ENCODE measurements around the gene TKFC. TPM values are rescaled to one million over a fixed set of nuclear protein-coding genes. Genes with fewer than 3 reads are reported as not detected.

Gene TKFC
- total RNA-seq, 3 donors from 2014 or later: 15.2 to 34.4 (median 26.9) TPM

DNA sequence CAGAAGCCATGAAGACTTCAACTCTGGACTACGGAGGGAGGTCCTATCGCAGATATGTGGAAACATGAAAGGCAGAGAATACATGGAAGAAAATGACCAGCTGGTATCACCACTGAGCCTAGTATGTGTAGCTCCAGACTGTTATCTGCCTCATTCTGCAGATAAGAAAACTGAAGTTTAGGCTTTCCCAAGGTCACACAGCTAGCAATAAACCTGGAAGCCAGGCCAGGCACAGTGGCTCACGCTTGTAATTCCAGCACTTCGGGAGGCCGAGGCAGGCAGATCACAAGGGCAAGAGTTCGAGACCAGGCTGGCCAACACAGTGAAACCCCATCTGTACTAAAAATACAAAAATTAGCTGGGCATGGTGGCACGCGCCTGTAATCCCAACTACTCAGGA is 22.3 kb upstream of the TKFC start:
- no peak for TF ChIP-seq POLR2A (IDR thresholded peaks at IDR 0.05)
- DNase-seq (ENCODE audit: low spot score in 2 of 2): no peak
- intact Hi-C loops (cut with DNase I; ENCODE audit: low total_unique reads): no loop called here
- H3K4me1 ChIP-seq: no peaks in the 10 kb centered on the region
- H3K27ac ChIP-seq: no peak overlapping the region
- H3K9me3 ChIP-seq: no peaks in the 10 kb centered on the region
- no peaks in the 10 kb centered on the region for H3K27me3 ChIP-seq
- no peak overlapping the region for H3K4me3 ChIP-seq
- peaks cover 39% of the 10 kb centered on the region for H3K36me3 ChIP-seq

DNA sequence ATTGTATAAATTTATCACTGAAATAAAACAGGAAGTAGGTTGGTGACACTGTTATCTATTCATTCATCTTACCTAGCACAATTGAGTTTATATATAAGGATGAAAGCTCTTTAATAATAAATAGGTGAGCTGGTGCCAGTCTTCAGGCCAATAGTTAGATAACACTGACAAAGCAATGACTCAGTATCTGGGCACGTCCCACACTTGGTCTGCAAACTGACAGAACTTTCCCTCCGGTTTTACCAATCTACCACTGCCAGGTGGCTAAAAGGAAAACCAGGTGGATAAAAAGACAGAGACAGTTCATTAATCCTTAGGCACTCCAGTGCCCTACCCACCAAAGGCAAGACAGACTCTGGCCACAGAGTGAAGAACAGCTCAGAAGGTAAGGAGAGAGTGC is 17.8 kb upstream of the TKFC start:
- no peaks in the 10 kb centered on the region for H3K9me3 ChIP-seq
- no peaks in the 10 kb centered on the region for H3K27me3 ChIP-seq
- no peaks in the 10 kb centered on the region for H3K4me1 ChIP-seq
- H3K4me3 ChIP-seq: no peak overlapping the region
- no peak for DNase-seq (ENCODE audit: low spot score in 2 of 2)
- intact Hi-C loops (cut with DNase I; ENCODE audit: low total_unique reads): no loop called here
- H3K27ac ChIP-seq: no peak overlapping the region
- H3K36me3 ChIP-seq: peaks cover 31% of the 10 kb centered on the region
- TF ChIP-seq, protein P1, sequence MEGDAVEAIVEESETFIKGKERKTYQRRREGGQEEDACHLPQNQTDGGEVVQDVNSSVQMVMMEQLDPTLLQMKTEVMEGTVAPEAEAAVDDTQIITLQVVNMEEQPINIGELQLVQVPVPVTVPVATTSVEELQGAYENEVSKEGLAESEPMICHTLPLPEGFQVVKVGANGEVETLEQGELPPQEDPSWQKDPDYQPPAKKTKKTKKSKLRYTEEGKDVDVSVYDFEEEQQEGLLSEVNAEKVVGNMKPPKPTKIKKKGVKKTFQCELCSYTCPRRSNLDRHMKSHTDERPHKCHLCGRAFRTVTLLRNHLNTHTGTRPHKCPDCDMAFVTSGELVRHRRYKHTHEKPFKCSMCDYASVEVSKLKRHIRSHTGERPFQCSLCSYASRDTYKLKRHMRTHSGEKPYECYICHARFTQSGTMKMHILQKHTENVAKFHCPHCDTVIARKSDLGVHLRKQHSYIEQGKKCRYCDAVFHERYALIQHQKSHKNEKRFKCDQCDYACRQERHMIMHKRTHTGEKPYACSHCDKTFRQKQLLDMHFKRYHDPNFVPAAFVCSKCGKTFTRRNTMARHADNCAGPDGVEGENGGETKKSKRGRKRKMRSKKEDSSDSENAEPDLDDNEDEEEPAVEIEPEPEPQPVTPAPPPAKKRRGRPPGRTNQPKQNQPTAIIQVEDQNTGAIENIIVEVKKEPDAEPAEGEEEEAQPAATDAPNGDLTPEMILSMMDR (IDR thresholded peaks at IDR 0.05): no peak
- no peak for TF ChIP-seq POLR2AphosphoS5 (IDR thresholded peaks at IDR 0.05)
- no peak for TF ChIP-seq POLR2A (IDR thresholded peaks at IDR 0.05)

DNA sequence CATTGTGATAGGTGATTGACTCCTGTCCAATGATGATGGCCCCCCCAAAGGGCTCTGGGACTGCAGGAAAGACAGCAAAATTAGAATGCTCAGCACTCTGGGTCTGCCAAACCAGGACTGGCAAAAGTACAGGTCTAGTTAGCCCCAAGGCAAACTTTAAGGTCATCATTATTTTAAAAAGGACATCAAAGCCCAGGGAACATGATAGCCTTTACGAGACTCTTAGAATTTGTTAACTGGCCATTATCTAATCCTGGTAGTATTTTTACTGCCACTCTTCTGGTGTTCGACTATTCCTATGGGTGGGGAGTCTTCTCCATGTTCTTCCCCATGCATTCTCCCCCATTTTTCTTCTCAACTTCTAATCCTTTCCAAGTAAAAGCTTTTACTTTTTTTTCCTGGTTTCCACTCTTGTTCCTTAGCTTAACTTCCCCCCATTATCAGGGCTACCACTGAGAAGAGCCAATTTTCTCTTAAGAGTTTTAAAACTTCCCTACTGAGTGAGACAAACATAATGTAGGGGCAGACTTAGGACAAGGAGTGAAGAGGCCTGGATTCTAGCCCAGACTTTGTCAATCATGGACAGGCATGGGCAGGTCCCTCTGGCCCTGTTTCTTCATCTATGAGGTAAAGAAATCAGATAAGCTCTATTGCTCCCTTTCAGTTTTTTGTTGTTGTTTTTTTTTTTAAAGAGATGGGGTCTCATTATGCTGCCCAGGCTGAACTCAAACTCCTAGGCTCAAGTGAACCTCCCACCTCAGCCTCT is 7.2 kb upstream of the TKFC start:
- no peak for TF ChIP-seq POLR2AphosphoS5 (IDR thresholded peaks at IDR 0.05)
- no peak for TF ChIP-seq POLR2A (IDR thresholded peaks at IDR 0.05)
- TF ChIP-seq, protein P1 (IDR thresholded peaks at IDR 0.05): no peak
- Histone ChIP-seq H3K4me3 (no peak overlapping the region), H3K9me3 (no peaks in the 10 kb centered on the region), H3K27ac (no peak overlapping the region), H3K36me3 (peaks cover 21% of the 10 kb centered on the region), H3K27me3 (no peaks in the 10 kb centered on the region), H3K4me1 (peaks cover under 1 to 3% of the 10 kb centered on the region in 2 donors)
- no peak for DNase-seq (ENCODE audit: low spot score in 2 of 2)
- intact Hi-C loops (cut with DNase I; ENCODE audit: low total_unique reads): no loop called here

DNA sequence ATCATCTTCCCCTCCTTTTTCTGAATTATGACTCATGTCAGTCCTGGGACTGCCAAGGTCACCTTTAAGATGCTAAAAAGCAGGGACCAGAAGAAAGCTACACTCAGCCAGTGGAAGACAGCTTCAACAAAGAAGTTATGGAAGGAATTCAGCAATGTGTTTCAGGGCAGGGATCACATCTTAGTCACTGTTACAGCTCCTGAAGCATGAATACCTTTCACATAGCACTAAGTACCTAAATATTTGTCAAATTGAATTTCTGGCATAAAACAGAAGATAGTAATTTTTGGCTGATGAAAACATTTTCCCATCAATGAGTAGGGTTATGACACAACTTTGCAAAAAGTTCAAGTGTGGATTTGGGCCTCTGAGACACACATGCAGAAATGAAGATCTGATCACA is 5.4 kb upstream of the TKFC start:
- Histone ChIP-seq H3K4me3 (no peak overlapping the region), H3K36me3 (peaks cover 8% of the 10 kb centered on the region), H3K27ac (no peak overlapping the region), H3K27me3 (no peaks in the 10 kb centered on the region), H3K4me1 (peaks cover 7 to 13% of the 10 kb centered on the region in 2 donors), H3K9me3 (no peaks in the 10 kb centered on the region)
- intact Hi-C loops (cut with DNase I; ENCODE audit: low total_unique reads): no loop called here
- no peak for DNase-seq (ENCODE audit: low spot score in 2 of 2)
- TF ChIP-seq POLR2A (IDR thresholded peaks at IDR 0.05) (no peak), POLR2AphosphoS5 (IDR thresholded peaks at IDR 0.05) (no peak)
- TF ChIP-seq, protein P1 (IDR thresholded peaks at IDR 0.05): no peak

DNA sequence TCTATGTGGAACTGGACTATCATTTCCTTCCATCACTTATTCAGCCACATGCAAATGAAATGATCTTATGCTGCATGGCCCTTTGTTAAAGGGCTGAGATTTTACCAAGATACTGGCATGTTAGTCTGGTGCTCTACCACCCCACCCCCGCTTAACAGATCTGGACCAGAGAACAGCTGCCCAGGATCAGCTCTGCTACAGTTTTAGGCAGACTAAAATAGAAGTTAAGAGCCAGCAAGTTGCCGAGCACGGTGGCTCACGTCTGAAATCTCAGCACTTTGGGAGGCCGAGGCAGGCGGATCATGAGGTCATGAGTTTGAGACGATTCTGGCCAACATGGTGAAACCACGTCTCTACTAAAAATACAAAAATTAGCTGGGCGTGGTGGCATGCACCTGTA is 4.7 kb upstream of the TKFC start:
- Histone ChIP-seq H3K4me1 (peaks cover 7 to 13% of the 10 kb centered on the region in 2 donors), H3K4me3 (no peak overlapping the region), H3K27ac (no peak overlapping the region), H3K36me3 (peaks cover 6% of the 10 kb centered on the region), H3K27me3 (no peaks in the 10 kb centered on the region), H3K9me3 (no peaks in the 10 kb centered on the region)
- no peak for DNase-seq (ENCODE audit: low spot score in 2 of 2)
- TF ChIP-seq POLR2AphosphoS5 (IDR thresholded peaks at IDR 0.05): no peak
- TF ChIP-seq, protein P1 (IDR thresholded peaks at IDR 0.05): no peak
- TF ChIP-seq POLR2A (IDR thresholded peaks at IDR 0.05): no peak
- intact Hi-C loops (cut with DNase I; ENCODE audit: low total_unique reads): no loop called here
